OCI-LY7 (cell line): ENCODE measurements around the gene ARTN. TPM values are rescaled to one million over a fixed set of nuclear protein-coding genes. Genes with fewer than 3 reads are reported as not detected.

Experiments
- BruUV-seq: library from RNA; stranded (reverse); fragments of 400-500 nt; replicated peaks from 2 replicates; lab custom pipeline; 2021; lab: Mats Ljungman, UMichigan
- CTCF ChIA-PET: fragments of 300-600 bp; sonication (Branson Sonifier 250); formaldehyde crosslinking; loops from one replicate; lab custom pipeline; 2022; ENCODE audit warnings: antibody characterized with exemption; ENCODE audit not compliant: unreplicated experiment; lab: Charles Lee
- POLR2A ChIA-PET: fragments of 300-600 bp; sonication (Branson Sonifier 250); formaldehyde crosslinking; loops from one replicate; lab custom pipeline; 2022; ENCODE audit warnings: antibody characterized with exemption; lab: Charles Lee
- DNase-seq: peaks from one replicate; pipeline ENCODE4 v3.0.0-alpha.2; 2015; ENCODE audit warnings: low spot score
- H2AFZ ChIP-seq: fragments of 200-600 bp; sonication (generic), shearing (Covaris generic); 2 replicates; pipeline ENCODE4 v1.6.1; 2014; ENCODE audit warnings: mild to moderate bottlenecking, antibody characterized with exemption, low read length, moderate library complexity
- H3K27ac ChIP-seq: fragments of 200-600 bp; sonication (generic); 2 replicates; pipeline ENCODE4 v1.5.1; 2014; ENCODE audit warnings: mixed run types, low read depth, mild to moderate bottlenecking, moderate library complexity, low read length, inconsistent platforms; ENCODE audit not compliant: poor library complexity, severe bottlenecking
- H3K36me3 ChIP-seq: fragments of 200-600 bp; sonication (generic); 2 replicates; pipeline ENCODE4 v1.6.1; 2014; ENCODE audit warnings: mild to moderate bottlenecking, antibody characterized with exemption, low read length, moderate library complexity, mixed read lengths; ENCODE audit not compliant: insufficient read depth
- H3K4me1 ChIP-seq: fragments of 200-600 bp; sonication (generic); 2 replicates; pipeline ENCODE4 v1.5.1; 2014; ENCODE audit warnings: mild to moderate bottlenecking, low read length; ENCODE audit not compliant: insufficient read depth, poor library complexity, severe bottlenecking
- H3K4me2 ChIP-seq: fragments of 200-600 bp; sonication (generic); 2 replicates; pipeline ENCODE4 v1.6.1; 2014; ENCODE audit warnings: mild to moderate bottlenecking, low read length
- H3K4me3 ChIP-seq: fragments of 200-600 bp; sonication (generic); 2 replicates; pipeline ENCODE4 v1.5.1; 2014; ENCODE audit warnings: mild to moderate bottlenecking, low read depth, low read length; ENCODE audit not compliant: poor library complexity, severe bottlenecking
- H3K79me2 ChIP-seq: fragments of 200-600 bp; sonication (generic); 2 replicates; pipeline ENCODE4 v1.6.1; 2016; ENCODE audit warnings: low read depth, mild to moderate bottlenecking, low read length, moderate library complexity, mixed read lengths; ENCODE audit not compliant: insufficient read depth
- H3K9me2 ChIP-seq: fragments of 200-600 bp; sonication (generic); 2 replicates; pipeline ENCODE4 v1.6.1; 2016; ENCODE audit warnings: mild to moderate bottlenecking, low read length, mixed read lengths; ENCODE audit not compliant: insufficient read depth
- H3K9me3 ChIP-seq: fragments of 200-600 bp; sonication (generic); 2 replicates; pipeline ENCODE4 v1.6.1; 2014; ENCODE audit warnings: mild to moderate bottlenecking, mixed run types, low read length, mixed read lengths
- H4K20me1 ChIP-seq: fragments of 200-600 bp; sonication (generic); 2 replicates; pipeline ENCODE4 v1.6.1; 2014; ENCODE audit warnings: mild to moderate bottlenecking, antibody characterized with exemption, low read length, moderate library complexity, mixed read lengths; ENCODE audit not compliant: insufficient read depth
- CTCF ChIP-seq: fragments of 200-600 bp; sonication (generic); conservative IDR thresholded peaks from 2 replicates; pipeline ENCODE4 v1.5.1; 2014; ENCODE audit warnings: mild to moderate bottlenecking, antibody characterized with exemption, low read length, moderate library complexity, mixed read lengths
- EZH2phosphoT487 ChIP-seq: fragments of 200-600 bp; sonication (generic); IDR thresholded peaks from 2 replicates; pipeline ENCODE4 v1.6.1; 2018; ENCODE audit warnings: low read depth, borderline replicate concordance, mild to moderate bottlenecking, mixed run types, antibody characterized with exemption, low read length, moderate library complexity, mixed read lengths
- intact Hi-C: fragments of 100-400 bp; cut with micrococcal nuclease; formaldehyde crosslinking; loops from one replicate; pipeline ENCODE4 v1.10.0; 2022; ENCODE audit not compliant: unreplicated experiment
- total RNA-seq, 2 experiments: library from RNA; depleted of rRNA in 1 of 2; stranded (reverse); fragments of >200 nt in 1 of 2; shearing (Covaris generic) in 1 of 2; gene quantifications; 2 replicates each; pipeline ENCODE4 v1.2.3, GENCODE V29; 2014 to 2022

Gene ARTN
- total RNA-seq, 2 experiments from 2014 or later: 0.44 to 1.2 TPM

GRCh38 chr1:43938892-43939587 is 5.4 kb downstream of the ARTN start:
- no peak for DNase-seq
- H3K4me3 ChIP-seq: no peak overlapping the region
- intact Hi-C loops: no loop called here
- TF ChIP-seq EZH2phosphoT487 (no peak), CTCF (no peak)
- ChIA-PET POLR2A (interaction anchor here (0.5 to 0.7 kb wide), 2 partner anchors 125 to 291 kb away, joined by 3 to 4 read pairs; no protein-coding TSS in a partner anchor), CTCF (no interaction called here)
- BruUV-seq: no TSS peak
- no peaks in the 10 kb centered on the region for H4K20me1 ChIP-seq
- no peak overlapping the region for H3K27ac ChIP-seq
- peaks cover 3% of the 10 kb centered on the region; the same call in 1 of the 2 replicates for H3K36me3 ChIP-seq
- H3K79me2 ChIP-seq: no peaks in the 10 kb centered on the region
- no peaks in the 10 kb centered on the region for H3K9me2 ChIP-seq
- H3K4me2 ChIP-seq: no peak overlapping the region
- no peak overlapping the region for H2AFZ ChIP-seq
- no peaks in the 10 kb centered on the region for H3K9me3 ChIP-seq
- H3K4me1 ChIP-seq: no peaks in the 10 kb centered on the region

- H3K4me3 ChIP-seq: no peak overlapping the region
- intact Hi-C loops: no loop called here
- POLR2A ChIA-PET: no interaction called here
- H4K20me1 ChIP-seq: no peaks in the 10 kb centered on the region
- CTCF ChIA-PET: interaction anchor here (0.6 kb wide), 1 partner anchor 184 kb away, joined by 3 read pairs; no protein-coding TSS in a partner anchor
- no peak overlapping the region for H3K4me2 ChIP-seq
- peaks cover 12% of the 10 kb centered on the region for H3K4me1 ChIP-seq
- H2AFZ ChIP-seq: no peak overlapping the region
- no peaks in the 10 kb centered on the region for H3K9me3 ChIP-seq
- no peak overlapping the region for H3K27ac ChIP-seq
- peaks cover 3% of the 10 kb centered on the region; the same call in 1 of the 2 replicates for H3K79me2 ChIP-seq
- no peak for TF ChIP-seq EZH2phosphoT487
- no peak for TF ChIP-seq CTCF
- peaks cover 7% of the 10 kb centered on the region; the same call in 1 of the 2 replicates for H3K36me3 ChIP-seq
- no peak for DNase-seq
- H3K9me2 ChIP-seq: no peaks in the 10 kb centered on the region
- TSS peak; percentile 28 for BruUV-seq
Observed at GRCh38 chr1:43942411-43942810, 8.8 kb downstream of the ARTN start.

- CTCF ChIA-PET: interaction anchor here (0.6 to 1.7 kb wide), 2 partner anchors 14 to 107 kb away, joined by 3 to 4 read pairs; no protein-coding TSS in a partner anchor
- Histone ChIP-seq H4K20me1 (no peaks in the 10 kb centered on the region), H3K79me2 (peaks cover 3% of the 10 kb centered on the region; the same call in 1 of the 2 replicates), H3K36me3 (peaks cover 9% of the 10 kb centered on the region; the same call in 1 of the 2 replicates), H3K27ac (no peak overlapping the region), H3K4me2 (peak overlapping the region; percentile 91; the same call in 1 of the 2 replicates), H2AFZ (no peak overlapping the region), H3K4me3 (no peak overlapping the region), H3K9me2 (no peaks in the 10 kb centered on the region), H3K9me3 (no peaks in the 10 kb centered on the region), H3K4me1 (peaks cover 22% of the 10 kb centered on the region)
- no TSS peak for BruUV-seq
- intact Hi-C loops: no loop called here
- TF ChIP-seq CTCF (no peak), EZH2phosphoT487 (no peak)
- no peak for DNase-seq
- POLR2A ChIA-PET: interaction anchor here (0.6 to 0.9 kb wide), 2 partner anchors 113 to 293 kb away, joined by 3 to 4 read pairs; no protein-coding TSS in a partner anchor
Observed at GRCh38 chr1:43944860-43945259, 11.3 kb downstream of the ARTN start.
